ENCODE results near the gene MAN1A1. TPM values are rescaled to one million over a fixed set of nuclear protein-coding genes. Genes with fewer than 3 reads are reported as not detected.

The MAN1A1 gene
- total and polyA plus RNA-seq, 2 of the 8 experiments (the other 6 are each of a cell fraction or from before 2014, with no cell fraction given) = 1.8 to 5.4 TPM

DNA sequence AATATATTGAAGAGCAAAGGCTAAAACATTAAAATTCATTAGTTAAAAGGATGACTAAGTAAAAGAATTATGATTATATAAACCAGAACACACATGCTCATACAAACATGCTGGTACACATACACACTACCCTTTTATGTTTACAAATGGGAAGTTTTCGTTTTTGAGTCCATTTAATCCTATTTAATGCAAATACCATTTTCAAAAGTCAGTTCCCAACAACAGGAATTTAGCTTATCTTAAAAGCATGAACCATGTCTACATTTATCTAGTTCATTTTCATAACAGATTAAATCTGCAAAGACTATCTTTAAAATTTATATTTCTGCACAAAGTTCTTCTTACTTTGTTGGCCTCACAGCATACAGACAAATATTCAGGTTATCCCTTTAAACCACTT is 42.5 kb downstream of the MAN1A1 start:
- 84% methylated on average over 1 of the region's 1 CpG; no CpG with 5 or more reads in 1 of the 2 experiments for WGBS, 2 experiments (ENCODE audit: extremely low coverage in 1 of 2, insufficient coverage in 1 of 2, insufficient read length in 1 of 2, insufficient replicate concordance in 2 of 2, low coverage in 1 of 2, low lambda C conversion rate in 2 of 2, missing lambda C conversion rate in 1 of 2)
- no peak overlapping the region for H4K5ac ChIP-seq (ENCODE audit: insufficient read length, low read depth, low read length)
- no peaks in the 10 kb centered on the region; a peak in 1 of 7 replicates for H3K4me1 ChIP-seq (replicated peaks in 1 of 4; ENCODE audit: control insufficient read depth in 3 of 4, insufficient read depth in 4 of 4, low read length in 3 of 4)
- no peak overlapping the region for H2BK20ac ChIP-seq (ENCODE audit: low read length)
- no peaks in the 10 kb centered on the region; a peak in 1 of 8 replicates for H3K36me3 ChIP-seq (ENCODE audit: control insufficient read depth in 2 of 4, insufficient read depth in 4 of 4, low read length in 3 of 4)
- TF ChIP-seq SIRT6 (IDR thresholded peaks at IDR 0.05; ENCODE audit: low read length) = no peak
- TF ChIP-seq RAD21 (IDR thresholded peaks at IDR 0.05 in 1 of 2, conservative IDR thresholded peaks at IDR 0.05 in 1 of 2; ENCODE audit: low read depth in 2 of 2, low read length in 2 of 2) = no peak
- TF ChIP-seq POLR2AphosphoS5 (IDR thresholded peaks at IDR 0.05; ENCODE audit: low read depth, low read length) = no peak
- TF ChIP-seq BRCA1 (IDR thresholded peaks at IDR 0.05; ENCODE audit: low read depth, low read length) = no peak
- TF ChIP-seq GABPA (IDR thresholded peaks at IDR 0.05; ENCODE audit: borderline replicate concordance, insufficient read depth, low read length) = no peak
- TF ChIP-seq JUN (IDR thresholded peaks at IDR 0.05; ENCODE audit: low read depth, low read length) = no peak
- TF ChIP-seq SUZ12 (IDR thresholded peaks at IDR 0.05; ENCODE audit: low read length) = no peak
- TF ChIP-seq EGR1 (IDR thresholded peaks at IDR 0.05; ENCODE audit: borderline replicate concordance, low read depth, low read length) = no peak
- TF ChIP-seq HDAC2 (IDR thresholded peaks at IDR 0.05; ENCODE audit: borderline replicate concordance in 1 of 2, low read depth in 2 of 2, low read length in 2 of 2) = no peak
- no peak for TF ChIP-seq USF2 (IDR thresholded peaks at IDR 0.05; ENCODE audit: low read length)
- no peak for TF ChIP-seq NRF1 (IDR thresholded peaks at IDR 0.05; ENCODE audit: low read depth, low read length)
- no peak for TF ChIP-seq PHF8 (conservative IDR thresholded peaks at IDR 0.05; ENCODE audit: low read depth, low read length)
- TF ChIP-seq CEBPB (IDR thresholded peaks at IDR 0.05; ENCODE audit: low read depth, low read length) = no peak
- no peak overlapping the region for H2AFZ ChIP-seq (ENCODE audit: low read length)
- H3K56ac ChIP-seq (replicated peaks; ENCODE audit: insufficient read length, low read depth, low read length) = no peak overlapping the region
- H2BK5ac ChIP-seq (ENCODE audit: low read depth, low read length) = no peak overlapping the region
- no peak overlapping the region for H2BK15ac ChIP-seq (ENCODE audit: low read length)
- no peak overlapping the region for H4K91ac ChIP-seq (replicated peaks; ENCODE audit: insufficient read length, low read length)
- no peak overlapping the region for H3K27ac ChIP-seq (ENCODE audit: low read depth, low read length)
- H3K4me2 ChIP-seq (ENCODE audit: insufficient read depth in 1 of 2, low read depth in 2 of 2, low read length in 2 of 2) = no peak overlapping the region
- H2BK12ac ChIP-seq (ENCODE audit: low read depth, low read length) = no peak overlapping the region
- H3K79me2 ChIP-seq (ENCODE audit: control insufficient read depth in 1 of 2, insufficient read depth in 2 of 2, low read length in 2 of 2) = no peaks in the 10 kb centered on the region
- no peaks in the 10 kb centered on the region for H3K79me1 ChIP-seq (ENCODE audit: low read depth, low read length)
- no peak overlapping the region for H2AK5ac ChIP-seq (ENCODE audit: low read depth, low read length)
- FAIRE-seq = no peak
- H3K9ac ChIP-seq (replicated peaks in 1 of 4; ENCODE audit: extremely low read depth in 1 of 4, low read depth in 3 of 4, low read length in 3 of 4) = no peak overlapping the region
- H3K23me2 ChIP-seq (ENCODE audit: low read depth, low read length) = no peaks in the 10 kb centered on the region
- no peak overlapping the region for H2BK120ac ChIP-seq (replicated peaks; ENCODE audit: low read depth, low read length)
- no peak overlapping the region for H3K23ac ChIP-seq (ENCODE audit: insufficient read length)
- no peak overlapping the region for H3K18ac ChIP-seq (ENCODE audit: extremely low read depth, low read length)
- H3K9me3 ChIP-seq (ENCODE audit: insufficient read depth in 2 of 2, low read depth in 1 of 2, low read length in 1 of 2) = no peaks in the 10 kb centered on the region
- H3K14ac ChIP-seq (ENCODE audit: insufficient read length) = no peak overlapping the region
- CTCF ChIA-PET (ENCODE audit: partially characterized antibody) = no interaction called here
- POLR2A ChIA-PET (ENCODE audit: partially characterized antibody) = no interaction called here
- DNase-seq (ENCODE audit: low read depth in 1 of 2, low spot score in 2 of 2) = no peak
- no peak overlapping the region for H4K8ac ChIP-seq (ENCODE audit: extremely low read depth, insufficient read depth, low read length)
- no peaks in the 10 kb centered on the region for H4K20me1 ChIP-seq (replicated peaks in 1 of 2; ENCODE audit: control insufficient read depth in 1 of 2, insufficient read depth in 2 of 2, low read length in 2 of 2)
- H3K4ac ChIP-seq (replicated peaks; ENCODE audit: insufficient read length, low read depth, low read length) = no peak overlapping the region
- H3K27me3 ChIP-seq (replicated peaks in 1 of 4; ENCODE audit: control insufficient read depth in 3 of 4, extremely low read depth in 1 of 4, insufficient read depth in 3 of 4, low read length in 3 of 4) = no peaks in the 10 kb centered on the region
- H3K4me3 ChIP-seq (ENCODE audit: extremely low read depth in 1 of 4, insufficient read depth in 2 of 4, low read depth in 3 of 4, low read length in 4 of 4) = no peak overlapping the region
